ENCODE data around the gene URB2.
"Not testable (repeated sequence)": the region's sequence is repeated elsewhere in the genome, so short reads cannot be mapped to it uniquely, and the experiment has no call there.

The URB2 gene

GRCh38 chr1:229614701-229615100 is 11.3 kb upstream of the URB2 start:
- no peak for DNase-seq (ENCODE audit: low read depth)

DNA sequence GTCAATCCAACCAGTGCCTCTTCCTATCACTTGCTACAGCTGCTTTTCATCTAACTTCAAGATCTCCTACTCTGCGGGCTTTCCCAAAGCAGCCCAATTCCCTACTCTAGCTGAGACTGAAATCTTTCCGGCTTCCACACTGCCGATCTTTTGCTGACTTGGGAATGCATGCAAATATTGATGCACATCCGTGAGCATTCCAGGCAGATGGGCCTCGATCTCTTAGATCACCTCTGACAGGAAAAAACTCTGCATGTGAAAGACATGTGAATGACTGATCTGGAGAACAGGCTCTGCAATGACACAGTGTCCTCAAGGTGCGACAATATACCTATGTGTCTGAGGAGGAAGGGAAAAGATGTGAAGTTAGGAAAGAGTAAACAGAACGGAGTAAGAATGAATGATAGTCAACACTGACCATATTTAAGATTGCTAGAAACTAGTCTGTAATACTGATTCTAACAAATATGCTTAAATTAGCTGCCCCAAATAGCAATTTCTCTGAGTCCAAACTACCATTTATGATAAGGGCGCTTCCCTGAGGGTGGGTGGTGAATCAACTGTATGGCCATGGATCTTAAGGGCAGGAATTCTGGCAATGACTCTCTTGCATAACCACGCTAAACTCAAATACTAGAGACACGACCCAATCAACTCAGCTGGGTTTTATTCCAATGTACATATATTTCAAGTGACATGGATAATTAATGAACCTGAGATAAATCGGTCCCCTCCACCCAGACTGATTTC is 8.5 kb upstream of the URB2 start:
- DNase-seq (ENCODE audit: low read depth) = no peak

DNA sequence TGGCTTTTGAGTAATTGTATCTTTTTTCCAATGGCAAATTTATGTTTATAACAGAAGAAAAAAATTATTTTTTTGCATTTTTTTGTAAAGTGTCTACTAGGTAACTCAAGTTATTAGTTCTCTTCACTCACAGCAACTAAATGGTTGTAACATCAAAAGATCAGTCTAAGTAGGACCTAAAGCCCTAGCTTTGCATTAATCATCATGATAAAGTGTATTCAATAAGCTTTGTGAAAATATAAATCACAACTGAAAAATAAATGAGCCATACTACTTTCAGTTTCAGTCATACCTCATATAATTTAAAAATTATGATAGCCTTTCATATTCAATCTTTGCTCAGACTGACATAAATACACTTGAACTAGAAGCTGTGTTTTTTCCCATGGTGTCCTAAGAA is 7.0 kb upstream of the URB2 start:
- DNase-seq (ENCODE audit: low read depth) = no peak

GRCh38 chr1:229619614-229620013 is 6.4 kb upstream of the URB2 start:
- no peak for DNase-seq (ENCODE audit: low read depth)

DNA sequence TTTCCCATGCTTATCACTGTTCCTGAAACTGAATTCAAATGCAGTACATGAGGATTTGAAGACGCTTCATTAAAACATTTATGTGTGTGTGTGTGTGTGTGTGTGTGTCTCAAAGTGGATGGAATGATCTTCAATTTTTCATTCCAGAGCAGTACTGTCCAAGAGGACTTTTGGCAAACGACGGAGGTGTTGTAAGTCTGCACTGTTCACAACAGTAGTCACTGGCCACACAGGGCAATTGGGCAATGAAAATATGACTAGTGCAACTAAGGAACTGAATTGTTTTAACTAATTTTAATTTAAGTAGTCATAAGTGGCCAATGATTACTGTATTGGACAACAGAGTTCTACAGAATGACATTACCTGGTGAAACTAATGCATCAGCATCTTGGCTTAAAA is 5.2 kb upstream of the URB2 start:
- DNase-seq (ENCODE audit: low read depth) = no peak

GRCh38 chr1:229621663-229622062 is 4.4 kb upstream of the URB2 start:
- DNase-seq (ENCODE audit: low read depth) = no peak

DNA sequence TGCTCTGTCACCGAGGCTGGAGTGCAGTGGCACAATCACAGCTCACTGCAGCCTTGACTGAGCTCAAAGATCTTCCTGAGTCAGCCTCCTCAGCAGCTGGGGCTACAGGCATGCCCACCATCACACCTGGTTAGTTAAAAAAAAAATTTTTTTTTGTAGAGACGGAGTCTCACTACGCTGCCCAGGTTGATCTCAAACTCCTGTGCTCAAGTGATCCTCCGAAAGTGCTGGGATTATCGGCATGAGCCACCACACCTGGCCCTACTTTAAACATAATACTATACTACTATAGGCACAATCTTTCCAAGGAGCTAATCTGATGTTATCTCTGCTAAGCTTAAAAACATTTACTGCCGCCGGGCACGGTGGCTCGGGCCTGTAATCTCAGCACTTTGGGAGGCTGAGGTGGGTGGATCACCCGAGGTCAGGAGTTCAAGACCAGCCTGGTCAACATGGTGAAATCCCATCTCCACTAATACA is 3.4 kb upstream of the URB2 start:
- DNase-seq (ENCODE audit: low read depth) = not testable (repeated sequence)

GRCh38 chr1:229623225-229623624 is 2.8 kb upstream of the URB2 start:
- DNase-seq (ENCODE audit: low read depth) = no peak

GRCh38 chr1:229623838-229624237 is 2.2 kb upstream of the URB2 start:
- DNase-seq (ENCODE audit: low read depth) = no peak

DNA sequence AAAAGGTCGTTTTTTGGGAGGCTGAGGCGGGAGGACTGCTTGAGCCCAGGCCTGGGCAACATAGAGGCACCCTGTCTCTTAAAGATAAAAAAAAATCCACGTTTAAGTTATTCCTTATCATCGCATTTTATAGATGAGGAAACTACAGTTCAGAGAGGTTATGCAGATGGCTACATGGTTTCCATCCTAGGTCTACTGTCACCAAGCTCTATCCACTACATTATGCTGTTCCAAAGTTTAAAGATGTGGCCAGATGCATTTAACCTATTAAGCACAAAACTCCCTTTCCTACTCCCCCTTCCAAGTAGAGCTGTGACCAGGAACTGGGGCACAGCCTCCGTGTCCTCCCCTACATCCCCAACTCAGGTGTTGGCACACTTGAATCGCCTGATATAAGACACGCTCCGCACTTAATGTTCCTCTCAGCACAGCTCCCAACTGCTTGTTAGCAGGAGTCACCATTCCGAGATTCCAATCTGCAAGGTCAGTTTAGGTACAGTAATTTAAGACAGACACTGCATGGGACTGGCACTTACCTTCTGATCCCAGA is 1.5 kb upstream of the URB2 start:
- DNase-seq (ENCODE audit: low read depth) = no peak

GRCh38 chr1:229625071-229625914 is 754 bp upstream of the URB2 start:
- DNase-seq (ENCODE audit: low read depth) = peak; percentile 24

- DNase-seq (ENCODE audit: low read depth) = no peak
Measured at GRCh38 chr1:229627003-229627402, 956 bp downstream of the URB2 start.

DNA sequence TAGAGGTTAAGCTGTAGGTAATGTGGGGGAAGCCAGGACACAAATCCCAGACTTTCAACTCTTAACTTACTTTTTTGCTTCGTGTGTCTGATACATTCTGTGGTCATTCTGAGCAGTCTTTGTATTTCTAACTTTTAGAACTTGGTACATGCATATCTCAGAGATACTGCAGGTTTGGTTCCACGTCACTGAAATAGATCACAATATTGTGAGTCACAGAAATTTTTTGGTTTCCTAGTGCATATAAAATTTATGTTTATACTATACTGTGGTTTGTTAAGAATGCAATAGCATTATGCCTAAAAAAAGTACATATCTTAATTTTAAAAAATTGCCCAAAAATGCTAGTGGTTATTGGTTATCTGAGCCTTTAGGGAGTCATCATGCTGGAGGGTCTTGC is 3.2 kb downstream of the URB2 start:
- DNase-seq (ENCODE audit: low read depth) = no peak

GRCh38 chr1:229631148-229631547 is 5.1 kb downstream of the URB2 start:
- DNase-seq (ENCODE audit: low read depth) = no peak

GRCh38 chr1:229631966-229632365 is 5.9 kb downstream of the URB2 start:
- no peak for DNase-seq (ENCODE audit: low read depth)

DNA sequence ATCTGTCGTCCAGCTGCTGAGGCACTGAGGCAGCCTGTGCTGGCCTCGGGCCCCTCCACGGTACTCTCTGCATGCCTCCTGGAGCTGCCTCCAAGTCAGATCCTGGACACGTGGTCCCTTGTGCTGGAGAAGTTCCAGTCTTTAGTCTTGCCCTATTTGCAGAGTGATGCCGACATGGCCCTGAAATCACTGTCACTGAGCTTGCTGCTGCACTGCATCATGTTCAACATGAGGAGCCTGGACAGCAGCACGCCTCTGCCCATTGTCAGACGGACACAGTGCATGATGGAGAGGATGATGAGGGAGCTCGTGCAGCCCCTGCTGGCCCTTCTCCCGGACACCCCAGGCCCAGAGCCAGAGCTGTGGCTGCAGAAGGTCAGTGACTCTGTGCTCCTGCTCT is 10.0 kb downstream of the URB2 start:
- no peak for DNase-seq (ENCODE audit: low read depth)

GRCh38 chr1:229637746-229638145 is 11.7 kb downstream of the URB2 start:
- no peak for DNase-seq (ENCODE audit: low read depth)

GRCh38 chr1:229640455-229640854 is 14.4 kb downstream of the URB2 start:
- DNase-seq (ENCODE audit: low read depth) = no peak

DNA sequence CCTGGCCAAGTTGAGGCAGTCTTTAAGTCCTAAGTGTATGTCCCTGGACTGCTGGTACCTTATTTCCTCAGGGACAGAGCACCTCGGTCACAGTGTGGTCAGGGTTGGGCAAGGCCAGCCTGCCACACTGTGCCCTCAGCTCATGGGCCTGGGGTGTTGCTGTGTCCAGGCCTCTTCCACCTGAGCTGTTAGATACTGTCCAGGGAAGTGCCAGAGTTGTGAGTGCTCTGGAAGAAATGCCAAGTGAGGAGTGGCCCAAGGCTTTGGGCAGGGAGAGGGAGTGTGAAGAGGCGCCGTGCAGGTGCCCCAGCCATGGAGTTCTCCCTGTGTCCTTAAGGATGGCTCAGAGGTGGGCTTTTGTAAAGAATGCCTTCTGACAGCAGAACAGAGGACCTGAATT is 15.3 kb downstream of the URB2 start:
- DNase-seq (ENCODE audit: low read depth) = no peak

DNA sequence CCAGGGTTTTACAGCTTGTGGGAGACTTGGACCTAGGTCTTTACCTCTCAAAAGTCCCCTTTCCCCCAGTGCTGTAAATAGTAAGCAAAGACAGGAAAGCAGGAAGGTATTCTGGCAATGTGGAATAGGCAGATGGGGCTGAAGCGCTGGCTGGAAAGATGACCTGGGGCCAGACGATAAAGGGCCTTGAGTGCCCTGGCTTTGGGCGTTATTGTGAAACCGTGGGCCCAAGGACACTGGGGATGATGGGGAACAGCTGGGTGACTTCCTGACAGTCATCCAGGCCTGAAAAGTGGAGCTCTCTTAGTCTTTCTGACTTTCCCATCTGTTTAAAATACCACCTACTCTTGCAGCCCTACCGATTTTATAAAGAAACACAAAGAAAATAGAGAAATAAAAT is 16.3 kb downstream of the URB2 start:
- no peak for DNase-seq (ENCODE audit: low read depth)

DNA sequence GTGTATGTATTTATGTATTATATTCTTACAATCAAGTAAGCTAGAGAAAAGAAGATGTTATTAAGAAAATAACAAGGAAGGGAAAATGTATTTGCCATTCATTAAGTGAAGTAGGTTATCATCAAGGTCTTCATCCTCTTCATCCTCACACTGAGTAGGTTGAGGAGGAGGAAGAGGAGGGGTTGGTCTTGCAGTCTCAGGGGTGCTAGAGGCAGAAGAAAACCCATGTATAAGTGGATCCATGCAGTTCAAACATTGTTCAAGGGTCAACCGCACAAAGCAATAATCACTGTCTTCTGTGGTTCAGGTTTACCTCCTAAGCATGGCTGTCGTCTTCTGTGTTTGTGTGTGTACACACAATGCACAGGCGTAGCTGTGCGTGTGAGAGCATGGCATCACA is 16.9 kb downstream of the URB2 start:
- DNase-seq (ENCODE audit: low read depth) = no peak

DNA sequence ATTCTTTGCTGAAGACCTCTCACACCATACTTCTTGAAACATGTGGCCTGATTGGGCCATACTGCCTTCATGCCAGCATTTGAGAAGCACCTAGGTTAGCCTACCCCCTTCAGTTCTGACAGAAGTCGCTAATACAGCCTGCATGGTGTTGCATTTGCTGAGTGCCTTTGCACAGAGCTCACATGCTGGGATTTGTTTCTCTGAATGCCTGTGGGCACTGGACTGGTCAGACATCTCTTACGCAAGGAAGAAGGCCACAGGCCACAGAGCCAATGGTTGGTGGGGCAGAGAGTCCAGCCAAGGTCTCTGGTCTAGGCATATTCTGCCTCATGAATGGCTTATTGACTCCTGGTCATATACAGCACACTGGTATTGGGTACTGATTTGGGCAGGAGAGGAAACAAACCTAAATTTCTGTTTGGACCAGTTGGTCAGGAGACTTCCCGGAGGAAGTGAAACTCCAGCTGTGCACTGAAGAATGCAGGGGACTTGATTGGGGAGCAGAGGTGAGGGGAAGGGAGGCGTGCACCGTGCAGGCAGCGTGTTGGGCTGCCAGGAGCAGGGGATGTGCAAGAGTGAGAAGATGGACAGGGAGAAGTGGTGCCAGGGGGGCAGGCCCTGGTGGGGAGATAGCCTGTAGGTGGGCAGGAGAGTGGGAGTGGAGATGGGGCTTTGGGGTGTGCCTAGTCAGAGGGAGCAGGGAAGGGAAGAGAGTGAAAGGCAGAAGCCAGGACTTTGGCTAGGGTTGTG is 18.1 kb downstream of the URB2 start:
- DNase-seq (ENCODE audit: low read depth) = no peak
